ENCODE data around the gene VPS11. TPM values are rescaled to one million over a fixed set of nuclear protein-coding genes. Genes with fewer than 3 reads are reported as not detected.
A peak's percentile ranks its signal among the peaks of the same experiment; 100 is the strongest.

The VPS11 gene
- total and polyA plus RNA-seq, 12 donors, result 15.7 to 44.2 (median 22.5) TPM

DNA sequence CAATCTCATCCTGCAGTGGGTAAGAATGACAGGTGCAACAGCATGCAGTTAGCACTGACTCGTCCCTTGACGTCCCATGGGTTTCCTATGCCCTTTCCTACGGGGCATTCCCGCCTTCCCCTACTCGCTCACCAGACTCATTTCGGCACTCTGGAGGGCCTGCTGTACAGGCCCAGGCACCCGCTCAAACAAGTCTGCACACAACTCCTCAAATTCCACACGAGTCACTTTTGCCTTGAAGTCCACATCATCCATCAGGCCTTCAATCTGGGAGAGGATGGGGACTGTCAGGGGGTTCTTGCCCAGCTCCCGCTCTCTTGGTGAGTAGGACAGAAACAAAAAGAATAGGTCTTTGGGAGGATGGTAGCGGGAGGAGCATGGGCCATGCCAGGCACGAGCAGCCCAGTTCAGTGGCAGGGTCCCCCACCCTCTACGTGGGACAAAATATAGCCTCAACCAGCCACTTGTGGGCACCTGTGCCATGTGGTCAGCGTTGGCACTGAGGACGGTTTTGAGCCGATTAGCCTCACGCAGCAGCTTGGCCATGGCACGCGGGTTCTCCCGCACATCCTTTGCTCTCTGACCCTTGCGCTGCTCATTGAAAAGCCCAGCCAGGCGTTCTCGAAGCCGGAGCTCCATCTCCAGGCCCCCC is 15.3 kb upstream of the VPS11 start:
- H3K9me3 ChIP-seq, result no peaks in the 10 kb centered on the region
- H3K36me3 ChIP-seq, result peaks cover 7 to 82% (median 73%) of the 10 kb centered on the region in 9 donors
- 92 to 95% methylated on average over 23 of the region's 23 CpGs for WGBS, 2 donors
- TF ChIP-seq, protein P1, sequence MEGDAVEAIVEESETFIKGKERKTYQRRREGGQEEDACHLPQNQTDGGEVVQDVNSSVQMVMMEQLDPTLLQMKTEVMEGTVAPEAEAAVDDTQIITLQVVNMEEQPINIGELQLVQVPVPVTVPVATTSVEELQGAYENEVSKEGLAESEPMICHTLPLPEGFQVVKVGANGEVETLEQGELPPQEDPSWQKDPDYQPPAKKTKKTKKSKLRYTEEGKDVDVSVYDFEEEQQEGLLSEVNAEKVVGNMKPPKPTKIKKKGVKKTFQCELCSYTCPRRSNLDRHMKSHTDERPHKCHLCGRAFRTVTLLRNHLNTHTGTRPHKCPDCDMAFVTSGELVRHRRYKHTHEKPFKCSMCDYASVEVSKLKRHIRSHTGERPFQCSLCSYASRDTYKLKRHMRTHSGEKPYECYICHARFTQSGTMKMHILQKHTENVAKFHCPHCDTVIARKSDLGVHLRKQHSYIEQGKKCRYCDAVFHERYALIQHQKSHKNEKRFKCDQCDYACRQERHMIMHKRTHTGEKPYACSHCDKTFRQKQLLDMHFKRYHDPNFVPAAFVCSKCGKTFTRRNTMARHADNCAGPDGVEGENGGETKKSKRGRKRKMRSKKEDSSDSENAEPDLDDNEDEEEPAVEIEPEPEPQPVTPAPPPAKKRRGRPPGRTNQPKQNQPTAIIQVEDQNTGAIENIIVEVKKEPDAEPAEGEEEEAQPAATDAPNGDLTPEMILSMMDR (IDR thresholded peaks at IDR 0.05), result no peak
- ATAC-seq (no peak), DNase-seq (no peak)
- H3K27me3 ChIP-seq, result no peaks in the 10 kb centered on the region
- peaks cover 10 to 19% (median 16%) of the 10 kb centered on the region in 9 donors for H3K4me1 ChIP-seq
- no peak overlapping the region for H3K27ac ChIP-seq
- no peak overlapping the region for H3K4me3 ChIP-seq
- intact Hi-C loops (cut with DNase I), result no loop called here

DNA sequence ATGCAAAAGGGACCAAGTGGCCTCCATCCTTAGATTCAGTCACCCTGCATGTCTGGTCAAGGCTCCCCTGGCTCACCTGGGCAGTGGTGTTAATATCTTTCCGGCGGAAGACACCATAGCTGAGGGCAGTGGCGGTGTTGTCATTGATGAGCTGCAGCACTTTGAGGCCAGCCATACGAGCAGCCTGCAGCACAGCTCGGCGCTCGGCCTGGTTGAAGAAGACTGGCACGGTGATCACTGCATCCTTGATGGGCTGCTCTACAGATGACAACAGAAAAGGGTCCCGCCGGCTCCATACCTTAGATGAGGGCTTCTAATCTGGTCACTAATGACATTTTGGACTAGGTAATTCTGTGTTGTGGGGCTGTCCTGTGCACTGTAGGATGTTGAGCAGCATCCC is 13.2 kb upstream of the VPS11 start:
- DNase-seq (no peak), ATAC-seq (no peak)
- intact Hi-C loops (cut with DNase I), result no loop called here
- peaks cover 15 to 28% (median 25%) of the 10 kb centered on the region in 9 donors for H3K4me1 ChIP-seq
- H3K9me3 ChIP-seq, result no peaks in the 10 kb centered on the region
- 95% methylated on average over 10 of the region's 10 CpGs for WGBS, 2 donors
- H3K27ac ChIP-seq, result no peak overlapping the region
- H3K36me3 ChIP-seq, result peaks cover 0 to 61% (median 52%) of the 10 kb centered on the region in 9 donors
- H3K27me3 ChIP-seq, result no peaks in the 10 kb centered on the region
- H3K4me3 ChIP-seq, result no peak overlapping the region
- TF ChIP-seq, protein P1 (IDR thresholded peaks at IDR 0.05), result no peak

DNA sequence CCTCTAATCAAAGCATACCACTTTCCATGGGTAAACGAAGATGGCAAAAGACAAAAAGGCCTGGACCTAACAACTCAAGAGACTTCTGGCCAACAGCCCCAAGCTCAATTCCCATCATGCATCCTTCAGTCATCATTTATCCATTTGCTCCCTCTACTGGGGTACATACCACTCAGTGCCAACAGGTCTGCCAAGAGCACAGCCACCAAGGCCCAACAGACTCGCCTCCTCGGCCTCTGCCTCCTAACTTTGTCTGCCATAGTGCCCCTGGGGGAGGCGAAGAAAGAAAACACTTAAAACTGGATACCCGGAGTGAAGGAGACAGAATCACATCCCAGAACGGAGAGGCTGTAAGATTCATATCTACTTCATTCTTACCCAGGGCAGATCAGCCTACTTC is 11.7 kb upstream of the VPS11 start:
- H3K27me3 ChIP-seq, result no peaks in the 10 kb centered on the region
- H3K4me1 ChIP-seq, result peaks cover 15 to 28% (median 25%) of the 10 kb centered on the region in 9 donors
- ATAC-seq (no peak), DNase-seq (no peak)
- peak overlapping the region in 4 of 10 donors; percentile 86 to 93 (median 90) for H3K27ac ChIP-seq
- peak overlapping the region; percentile 67 to 99 (median 94) for H3K4me3 ChIP-seq
- TF ChIP-seq, protein P1 (IDR thresholded peaks at IDR 0.05), result no peak
- no peaks in the 10 kb centered on the region for H3K9me3 ChIP-seq
- 47 to 57% methylated on average over 6 of the region's 6 CpGs for WGBS, 2 donors
- intact Hi-C loops (cut with DNase I), result loop anchor here in 1 of 10 donors (2.0 kb wide), 1 partner anchor 37 kb away; the partner anchor contains the start of genes RPS25 and TRAPPC4
- H3K36me3 ChIP-seq, result peaks cover 0 to 53% (median 41%) of the 10 kb centered on the region in 9 donors

DNA sequence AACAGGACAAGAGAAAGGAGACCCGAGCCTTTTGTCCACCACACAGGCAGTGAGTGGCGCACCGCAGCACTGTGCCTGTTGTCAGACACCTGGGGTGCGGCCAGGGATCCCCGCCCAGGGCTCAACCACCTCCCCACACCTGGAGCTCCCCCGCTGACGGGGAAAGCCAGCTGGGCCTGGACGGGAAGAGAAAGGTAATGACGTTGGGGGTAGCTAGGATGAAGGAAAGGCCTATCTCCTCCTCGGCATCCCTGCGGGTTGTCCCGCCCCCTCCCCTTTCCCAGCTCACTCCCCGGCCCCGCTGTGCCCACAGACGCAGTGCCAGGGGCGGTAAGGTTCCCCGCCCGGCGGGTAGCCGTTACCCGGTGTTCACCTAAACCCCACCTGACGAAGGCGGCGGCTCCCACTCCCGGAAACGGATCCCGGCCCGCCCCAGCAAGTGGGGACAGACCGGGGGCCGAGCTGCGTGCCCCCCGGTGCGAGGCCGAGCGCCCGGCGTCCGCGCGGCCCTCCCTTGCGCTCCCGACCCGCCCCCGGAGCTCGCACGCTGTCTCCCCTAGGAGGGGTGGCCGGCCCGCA is 11.1 kb upstream of the VPS11 start:
- ATAC-seq (peak in 4 of 8 donors; percentile 2 to 67 (median 10)), DNase-seq (peak; percentile 24 to 29)
- peak overlapping the region in 9 of 10 donors; percentile 86 to 94 (median 89) for H3K27ac ChIP-seq
- H3K27me3 ChIP-seq, result no peaks in the 10 kb centered on the region
- intact Hi-C loops (cut with DNase I), result loop anchor here in 1 of 10 donors (2.0 kb wide), 1 partner anchor 38 kb away; the partner anchor contains the start of genes RPS25 and TRAPPC4
- H3K4me1 ChIP-seq, result peaks cover 15 to 28% (median 25%) of the 10 kb centered on the region in 9 donors
- 0 to 1% methylated on average over 44 to 48 of the region's 48 CpGs for WGBS, 2 donors
- TF ChIP-seq, protein P1 (IDR thresholded peaks at IDR 0.05), result no peak
- peaks cover 0 to 53% (median 35%) of the 10 kb centered on the region in 9 donors for H3K36me3 ChIP-seq
- H3K9me3 ChIP-seq, result no peaks in the 10 kb centered on the region
- peak overlapping the region; percentile 67 to 99 (median 94) for H3K4me3 ChIP-seq
